ENCODE measurements around the gene NCCRP1.

Gene NCCRP1

GRCh38 chr19:39196860-39197562, at the start of gene NCCRP1:
NCCRP1 (plus strand) TSS chr19:39196964; CDS start chr19:39196983, 19 bp downstream.
- DNase-seq = no peak

DNA sequence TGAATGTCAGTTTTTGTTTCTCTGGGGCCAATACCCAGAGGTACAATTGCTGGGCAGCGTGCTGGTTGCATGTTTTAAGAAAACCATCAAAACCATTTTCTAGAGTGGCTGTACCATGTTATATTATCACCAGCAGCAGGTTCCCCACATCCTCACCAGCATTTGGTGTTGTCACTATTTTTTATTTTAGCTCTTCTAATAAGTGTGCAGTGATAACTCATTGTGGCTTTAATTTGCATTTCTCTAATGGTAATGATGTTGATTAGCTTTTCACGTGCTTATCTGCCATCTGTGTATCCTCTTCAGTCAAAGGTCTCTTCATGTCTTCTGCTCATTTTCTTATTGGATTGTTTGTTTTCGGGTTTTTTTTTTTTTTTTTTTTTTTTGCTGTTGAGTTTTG, 49.3 kb upstream of the NCCRP1 start:
- DNase-seq = no peak

- DNase-seq = no peak
These were observed 47.7 kb upstream of the NCCRP1 start for GRCh38 chr19:39148939-39149529.

DNA sequence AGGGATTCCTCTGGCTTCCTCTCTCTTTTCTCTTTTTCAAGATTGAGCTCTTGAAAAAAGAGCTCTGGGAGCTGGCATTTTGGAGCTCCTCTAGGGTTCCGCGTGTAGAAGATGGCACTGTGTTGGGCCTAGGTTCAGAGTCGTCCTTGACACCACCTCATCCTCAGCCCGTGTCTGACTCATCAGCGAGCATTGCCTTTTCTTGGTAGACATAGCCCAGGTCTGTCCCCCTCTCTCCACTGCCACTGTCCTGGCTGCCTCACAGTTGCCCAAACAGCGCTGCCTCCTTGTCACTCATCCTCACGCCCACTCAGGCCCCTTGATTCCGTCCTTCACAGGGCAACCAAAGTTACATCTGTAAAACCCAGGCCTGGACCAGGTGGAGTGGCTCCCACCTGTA, 46.5 kb upstream of the NCCRP1 start:
- DNase-seq = no peak

DNA sequence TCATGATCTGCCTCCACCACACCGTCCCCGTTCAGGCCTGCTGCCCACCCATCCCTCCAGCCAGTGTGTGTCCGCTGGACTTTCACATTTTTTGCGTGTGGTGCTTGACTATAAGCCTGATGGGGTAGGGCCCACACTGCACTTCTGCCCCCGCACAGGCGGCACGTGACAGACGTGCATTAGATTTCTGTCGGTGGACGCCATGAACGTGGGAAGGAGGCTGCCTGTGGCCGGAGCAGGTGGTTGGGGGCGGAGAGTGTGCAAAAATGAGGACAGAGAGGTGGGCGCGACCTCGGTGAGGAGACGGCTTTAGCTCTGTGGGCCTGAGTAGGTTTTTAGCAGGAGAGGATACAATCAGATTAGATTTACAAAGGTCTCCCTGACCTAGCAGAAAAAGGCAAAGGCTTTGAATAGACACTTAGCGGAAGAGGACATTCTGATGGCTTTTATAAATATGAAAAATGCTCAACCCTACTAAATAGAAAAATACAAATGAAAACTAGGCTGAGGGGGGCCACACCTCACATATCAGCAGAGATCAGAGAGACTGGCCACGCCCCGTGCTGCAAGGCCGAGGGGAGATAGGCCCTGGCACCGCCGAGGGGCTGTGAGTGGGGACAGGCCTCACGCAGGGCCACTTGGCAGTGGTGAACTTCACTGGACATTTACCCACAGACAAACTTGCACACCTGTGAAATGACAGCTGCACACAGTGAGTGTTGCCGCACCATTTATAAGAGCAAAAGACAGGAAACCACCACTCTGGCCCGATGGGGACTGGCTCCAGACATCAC, 45.8 kb upstream of the NCCRP1 start:
- no peak for DNase-seq

GRCh38 chr19:39152066-39152465, 44.7 kb upstream of the NCCRP1 start:
- DNase-seq = no peak

- no peak for DNase-seq
These were observed 42.6 kb upstream of the NCCRP1 start for GRCh38 chr19:39154100-39154628.

- DNase-seq = no peak
These were observed 42.1 kb upstream of the NCCRP1 start for GRCh38 chr19:39154629-39155100.

DNA sequence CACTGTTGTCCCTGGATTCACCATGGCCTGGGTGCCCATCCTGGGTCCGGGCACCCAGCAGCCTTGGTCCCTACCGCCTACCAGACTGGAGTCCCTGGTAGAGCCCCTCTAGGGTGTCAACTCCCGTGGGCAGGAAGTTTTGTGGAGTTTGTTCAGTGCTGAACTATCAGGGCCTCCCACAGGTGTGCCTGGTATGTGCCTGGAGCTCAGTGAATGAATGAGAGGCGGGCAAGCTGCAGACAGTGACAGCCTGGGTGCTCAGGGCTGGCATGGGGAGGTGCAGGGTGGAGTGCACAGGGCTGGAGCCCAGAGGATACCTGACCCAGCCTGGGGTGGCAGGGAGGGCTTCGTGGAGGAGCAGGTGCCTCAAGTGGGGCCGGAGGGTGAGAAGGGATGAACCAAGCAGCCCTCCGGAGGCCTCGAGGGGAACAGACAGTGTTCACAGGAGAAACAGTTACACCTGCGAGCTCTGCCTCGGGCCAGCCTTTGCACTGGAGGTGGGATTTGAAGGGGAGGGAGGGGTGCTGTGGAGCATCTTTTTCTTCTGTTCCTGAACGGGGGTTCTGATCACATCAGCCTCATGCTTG, 41.6 kb upstream of the NCCRP1 start:
- DNase-seq = no peak

DNA sequence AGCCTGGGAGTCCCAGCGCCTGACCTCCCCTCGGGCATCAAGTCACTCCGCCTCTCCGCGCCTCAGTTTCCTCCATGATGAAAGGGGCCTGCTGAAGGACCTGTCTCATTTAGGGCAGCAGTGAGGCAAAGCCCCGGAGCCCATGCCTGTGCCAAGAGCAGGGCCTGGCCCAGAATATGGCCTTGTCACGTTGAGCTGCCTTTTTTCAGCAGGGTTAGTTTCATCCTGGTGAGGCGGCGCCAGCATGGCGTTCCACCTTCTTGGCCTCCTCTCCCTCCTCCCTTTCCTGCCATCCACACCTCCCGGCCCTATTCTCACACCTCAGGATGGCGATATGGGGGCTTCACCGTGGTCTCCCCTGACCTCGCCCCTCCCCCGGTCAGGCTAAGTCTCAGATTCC, 41.0 kb upstream of the NCCRP1 start:
- DNase-seq = no peak

- no peak for DNase-seq
These were observed 40.2 kb upstream of the NCCRP1 start for GRCh38 chr19:39156326-39157230.

DNA sequence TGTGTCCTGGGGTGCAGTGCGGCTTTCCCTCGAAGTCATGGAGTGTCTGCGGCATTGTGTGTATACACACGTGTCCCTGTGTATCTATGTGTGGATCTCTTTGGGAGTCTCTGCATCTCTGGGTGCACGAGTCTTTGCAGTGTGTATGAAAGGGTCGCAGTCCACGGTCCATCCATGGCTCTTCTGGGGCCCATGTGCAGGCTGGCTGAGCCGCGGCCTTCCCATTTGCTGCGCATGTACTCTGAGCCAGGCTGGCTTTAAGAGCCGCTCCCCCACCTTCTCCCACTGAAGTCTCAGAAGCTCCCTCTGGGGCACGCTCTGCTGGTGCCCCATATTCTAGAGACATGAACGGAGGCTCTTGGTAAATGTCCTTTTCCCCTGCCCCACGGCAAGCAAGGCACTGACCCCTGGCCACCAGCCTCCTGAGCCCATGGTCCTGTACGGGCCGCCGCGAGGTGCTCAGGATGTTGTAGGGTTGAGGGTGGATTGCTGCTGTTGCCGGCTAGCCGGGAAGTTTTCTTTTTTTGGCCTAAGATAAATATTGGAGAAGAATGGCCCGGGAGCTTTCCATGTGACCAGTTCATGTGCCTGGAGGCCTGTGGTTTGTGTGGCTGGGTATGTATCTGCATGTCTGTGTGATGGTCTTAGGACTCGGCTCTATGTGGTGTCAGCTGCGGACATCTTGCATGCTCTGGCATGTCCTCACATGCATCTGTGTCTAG, 39.3 kb upstream of the NCCRP1 start:
- DNase-seq = no peak

DNA sequence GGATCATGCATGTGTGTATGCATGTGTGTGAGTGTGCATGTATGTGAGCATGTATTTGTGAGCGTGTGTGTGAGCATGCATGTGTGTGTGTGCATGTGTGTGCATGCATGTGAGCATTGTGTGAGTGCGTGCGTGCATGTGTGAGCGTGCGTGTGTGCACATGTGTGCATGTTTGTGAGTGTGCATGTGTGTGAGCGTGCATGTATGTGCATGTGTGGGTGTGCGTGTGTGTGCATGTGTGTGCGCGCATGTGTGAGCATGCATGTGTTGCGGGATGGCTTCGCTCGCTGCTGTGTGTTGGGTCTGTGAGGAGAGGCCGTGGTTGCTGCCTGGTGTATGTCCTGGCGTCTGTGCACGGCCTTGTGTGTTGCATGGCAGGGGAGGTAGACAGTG, 38.8 kb upstream of the NCCRP1 start:
- no peak for DNase-seq

DNA sequence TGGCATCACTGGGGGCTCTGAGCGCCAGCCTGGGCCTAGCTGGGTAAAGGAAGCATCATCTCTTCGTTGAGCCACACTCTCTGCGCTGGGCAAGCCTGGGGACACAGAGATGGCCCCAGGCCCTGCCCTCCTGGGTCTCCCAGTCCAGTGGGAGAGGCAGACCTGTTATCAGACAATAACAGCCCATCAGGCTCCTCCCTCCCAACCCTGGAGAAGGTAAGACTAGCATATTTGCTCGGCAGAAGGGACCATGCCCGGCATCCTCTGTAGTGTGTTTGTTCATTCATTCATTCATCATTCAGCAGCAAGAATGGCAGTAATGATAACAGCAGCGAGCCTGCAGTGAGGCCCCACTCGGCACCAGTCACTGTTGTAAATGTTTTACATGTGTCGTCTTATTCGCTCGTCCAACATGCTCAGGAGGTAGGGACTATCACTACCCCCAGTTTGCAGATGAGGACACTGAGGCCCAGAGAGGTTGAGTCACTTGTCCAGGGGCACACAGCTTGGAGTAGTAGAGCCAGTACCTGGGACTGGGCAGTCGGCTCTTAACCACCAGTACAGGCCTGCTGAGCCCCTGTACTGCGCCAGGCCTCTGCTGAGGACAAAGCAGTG, 38.0 kb upstream of the NCCRP1 start:
- DNase-seq = no peak

DNA sequence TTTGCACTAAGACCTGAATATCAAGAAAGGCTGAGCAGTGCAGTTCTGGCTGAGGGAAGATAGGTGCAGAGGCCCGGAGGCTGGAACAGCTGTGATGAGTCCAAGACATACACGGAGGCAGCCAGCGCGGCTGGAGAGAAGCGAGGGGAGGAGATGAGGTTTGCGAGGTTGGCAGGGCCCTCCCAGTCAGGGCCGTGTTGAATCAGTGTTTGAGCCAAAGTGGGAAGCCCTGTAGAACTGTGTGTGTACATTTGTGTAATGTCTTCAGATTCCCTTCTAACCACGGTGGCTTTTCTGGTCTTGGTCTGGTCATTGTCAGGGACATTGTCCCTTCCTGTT, 36.3 kb upstream of the NCCRP1 start:
- DNase-seq = no peak

DNA sequence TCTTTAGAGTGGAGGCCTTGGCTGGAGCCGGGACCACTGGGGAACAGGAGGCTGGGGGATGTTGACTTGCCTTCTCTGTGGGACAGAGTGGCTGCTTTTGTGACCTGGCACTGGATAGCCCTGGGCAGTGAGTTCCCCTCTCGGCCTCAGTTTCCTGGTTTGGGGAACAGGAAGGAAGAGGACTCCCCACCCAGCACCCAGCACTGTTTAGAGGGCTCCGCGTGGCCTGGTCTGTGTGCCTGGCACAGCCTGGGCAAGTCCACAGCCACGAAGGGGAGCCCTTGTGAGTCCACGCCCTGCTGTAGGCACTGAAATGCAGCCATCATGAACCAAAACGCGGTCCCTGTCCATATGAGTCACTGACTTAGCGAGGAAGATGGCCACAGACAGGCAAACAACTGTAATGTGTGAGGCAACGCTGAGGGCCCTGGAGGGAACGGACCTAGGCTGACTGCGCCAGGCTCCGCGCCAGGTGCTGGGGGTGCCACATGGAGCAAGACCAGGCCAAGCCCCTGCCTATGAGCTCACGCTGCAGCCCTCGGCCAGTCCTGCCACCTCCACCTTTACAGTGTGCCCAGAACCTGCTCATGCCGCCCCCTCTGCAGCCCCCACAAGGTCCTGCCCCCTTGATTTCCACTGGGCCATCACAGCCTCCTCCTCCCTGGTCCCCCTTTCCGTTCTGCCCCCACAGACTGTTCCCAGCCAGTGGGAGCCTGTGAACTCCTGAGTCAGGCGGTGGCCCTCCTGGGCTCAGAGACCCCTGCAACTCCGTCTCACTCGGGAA, 35.7 kb upstream of the NCCRP1 start:
- DNase-seq = no peak

GRCh38 chr19:39162441-39163043, 34.2 kb upstream of the NCCRP1 start:
- no peak for DNase-seq

- no peak for DNase-seq
These were observed 33.1 kb upstream of the NCCRP1 start for GRCh38 chr19:39163621-39164020.

- no peak for DNase-seq
These were observed 32.5 kb upstream of the NCCRP1 start for GRCh38 chr19:39164289-39164688.

DNA sequence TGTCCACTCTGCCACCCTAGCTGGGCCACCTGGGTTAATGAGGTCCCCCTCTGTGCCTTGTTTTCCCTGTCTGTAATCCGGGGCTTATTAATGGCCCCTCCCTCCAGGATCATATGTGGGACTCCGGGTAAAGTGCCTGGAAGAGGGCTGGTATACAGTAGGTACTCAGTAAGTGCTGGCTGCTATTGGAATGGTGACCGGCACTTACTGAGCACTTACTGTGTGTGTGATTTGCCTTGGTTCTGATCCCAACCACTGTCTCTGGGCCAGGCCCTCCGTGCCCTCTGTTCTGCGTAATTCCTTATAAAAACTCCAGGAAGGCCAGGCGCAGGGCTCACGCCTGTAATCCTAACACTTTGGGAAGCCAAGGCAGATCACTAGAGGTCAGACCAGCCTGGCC, 30.9 kb upstream of the NCCRP1 start:
- DNase-seq = no peak

Data from activated naive CD4-positive, alpha-beta T cell (primary cell).